RWPE2 (cell line): ENCODE results near the gene UST.
"Not testable (repeated sequence)": the region's sequence is repeated elsewhere in the genome, so short reads cannot be mapped to it uniquely, and the experiment has no call there.

Experiments used
- ATAC-seq: fragments of 200-7000 bp; cut with Tn5 transposase; 3 replicates; pipeline ENCODE4 v1.9.1; 2021; ENCODE audit warnings: low read depth
- DNase-seq: peaks from one replicate; pipeline ENCODE4 v3.0.0-alpha.2; 2020; ENCODE audit warnings: low spot score
- H3K27ac ChIP-seq: fragments of 450-650 bp; 2 replicates; pipeline ENCODE4 v1.5.1; 2017; ENCODE audit warnings: mild to moderate bottlenecking; ENCODE audit not compliant: poor library complexity, severe bottlenecking
- H3K27me3 ChIP-seq: fragments of 250-450 bp; sonication (Bioruptor Pico); 2 replicates; pipeline ENCODE4 v1.5.1; 2021; ENCODE audit warnings: mild to moderate bottlenecking, moderate library complexity; ENCODE audit not compliant: insufficient read depth, poor library complexity, severe bottlenecking
- H3K36me3 ChIP-seq: fragments of 250-450 bp; sonication (Bioruptor Pico); 2 replicates; pipeline ENCODE4 v1.5.1; 2020; ENCODE audit warnings: low read depth, mild to moderate bottlenecking, moderate library complexity
- H3K4me1 ChIP-seq: fragments of 250-450 bp; sonication (Bioruptor Pico); 2 replicates; pipeline ENCODE4 v1.5.1; 2021; ENCODE audit warnings: mild to moderate bottlenecking, moderate library complexity; ENCODE audit not compliant: insufficient read depth, poor library complexity, severe bottlenecking
- H3K4me3 ChIP-seq: fragments of 250-450 bp; sonication (Bioruptor Pico); 2 replicates; pipeline ENCODE4 v1.5.1; 2021; ENCODE audit warnings: mild to moderate bottlenecking, moderate library complexity; ENCODE audit not compliant: severe bottlenecking
- H3K9me3 ChIP-seq: fragments of 250-450 bp; sonication (Bioruptor Pico); 2 replicates; pipeline ENCODE4 v1.5.1; 2021; ENCODE audit warnings: mild to moderate bottlenecking, moderate library complexity; ENCODE audit not compliant: severe bottlenecking
- TF ChIP-seq, protein P1 (sequence below): fragments of 450-650 bp; IDR thresholded peaks from one replicate; pipeline ENCODE4 v1.5.1; 2017; ENCODE audit warnings: mild to moderate bottlenecking, moderate library complexity; ENCODE audit not compliant: poor library complexity, severe bottlenecking

Gene UST

DNA sequence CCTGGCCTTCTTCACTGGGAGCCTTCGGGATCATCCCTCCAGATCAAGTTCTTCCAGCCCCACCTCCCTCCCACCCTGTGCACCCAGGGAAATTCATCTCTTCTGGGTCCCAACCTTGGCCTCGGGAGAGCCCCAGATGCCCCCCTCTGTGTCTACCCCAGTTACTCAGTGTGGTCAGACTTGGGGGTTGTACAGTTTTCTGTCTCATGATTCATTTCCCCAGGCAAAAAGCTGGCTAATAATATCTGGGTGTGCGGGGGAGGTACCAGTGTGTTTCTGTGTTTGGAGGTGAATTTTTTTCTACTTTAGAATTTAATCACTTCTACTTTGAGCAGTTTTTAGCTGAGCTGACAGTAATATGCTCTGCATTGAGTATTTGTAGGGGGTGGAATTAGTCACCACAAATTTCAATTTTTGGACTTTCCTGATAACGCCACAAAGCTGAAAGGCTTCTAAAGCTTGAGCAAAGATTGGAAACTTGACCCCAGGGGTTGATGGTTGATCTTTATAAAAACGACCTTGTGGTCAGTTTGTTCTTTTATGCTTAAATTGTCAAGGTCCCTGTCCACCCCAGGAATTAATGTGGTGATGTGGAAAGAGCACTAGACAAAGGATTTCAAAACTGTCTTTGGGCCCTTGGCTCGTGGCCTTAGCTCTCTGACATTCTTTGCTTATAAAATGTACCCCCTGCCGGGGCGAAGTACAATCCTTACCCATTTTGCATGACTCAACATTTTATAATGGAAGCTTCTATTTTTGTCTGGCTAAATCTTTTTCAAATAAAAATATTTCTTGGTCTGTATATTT is 286.0 kb downstream of the UST start:
- TF ChIP-seq, protein P1, sequence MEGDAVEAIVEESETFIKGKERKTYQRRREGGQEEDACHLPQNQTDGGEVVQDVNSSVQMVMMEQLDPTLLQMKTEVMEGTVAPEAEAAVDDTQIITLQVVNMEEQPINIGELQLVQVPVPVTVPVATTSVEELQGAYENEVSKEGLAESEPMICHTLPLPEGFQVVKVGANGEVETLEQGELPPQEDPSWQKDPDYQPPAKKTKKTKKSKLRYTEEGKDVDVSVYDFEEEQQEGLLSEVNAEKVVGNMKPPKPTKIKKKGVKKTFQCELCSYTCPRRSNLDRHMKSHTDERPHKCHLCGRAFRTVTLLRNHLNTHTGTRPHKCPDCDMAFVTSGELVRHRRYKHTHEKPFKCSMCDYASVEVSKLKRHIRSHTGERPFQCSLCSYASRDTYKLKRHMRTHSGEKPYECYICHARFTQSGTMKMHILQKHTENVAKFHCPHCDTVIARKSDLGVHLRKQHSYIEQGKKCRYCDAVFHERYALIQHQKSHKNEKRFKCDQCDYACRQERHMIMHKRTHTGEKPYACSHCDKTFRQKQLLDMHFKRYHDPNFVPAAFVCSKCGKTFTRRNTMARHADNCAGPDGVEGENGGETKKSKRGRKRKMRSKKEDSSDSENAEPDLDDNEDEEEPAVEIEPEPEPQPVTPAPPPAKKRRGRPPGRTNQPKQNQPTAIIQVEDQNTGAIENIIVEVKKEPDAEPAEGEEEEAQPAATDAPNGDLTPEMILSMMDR: no peak
- Histone ChIP-seq H3K36me3 (no peaks in the 10 kb centered on the region), H3K27me3 (no peaks in the 10 kb centered on the region), H3K9me3 (no peaks in the 10 kb centered on the region), H3K27ac (peak overlapping the region; percentile 97), H3K4me1 (peaks cover 31% of the 10 kb centered on the region), H3K4me3 (no peak overlapping the region)
- peak; percentile 67 for ATAC-seq
- DNase-seq: no peak

DNA sequence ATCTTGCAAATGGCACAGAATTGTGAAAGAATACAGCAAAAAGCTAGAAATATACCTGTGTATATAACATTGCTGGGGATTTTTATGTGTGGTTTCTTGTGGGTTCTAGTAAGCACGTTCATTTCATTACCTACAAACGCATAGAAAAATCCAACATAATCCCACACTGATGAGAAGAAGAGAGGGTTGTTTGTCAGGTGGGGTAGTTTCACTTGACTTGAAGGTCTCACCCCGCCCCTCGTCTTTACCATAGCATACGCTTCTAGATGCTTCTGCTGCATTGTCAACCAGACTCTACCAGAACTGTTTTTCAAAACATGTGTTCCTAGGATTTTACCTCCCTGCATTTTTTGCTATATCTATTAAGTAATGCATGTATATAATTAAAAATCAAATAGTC is 286.6 kb downstream of the UST start:
- H3K4me3 ChIP-seq: no peak overlapping the region
- no peaks in the 10 kb centered on the region for H3K9me3 ChIP-seq
- no peak for ATAC-seq

DNA sequence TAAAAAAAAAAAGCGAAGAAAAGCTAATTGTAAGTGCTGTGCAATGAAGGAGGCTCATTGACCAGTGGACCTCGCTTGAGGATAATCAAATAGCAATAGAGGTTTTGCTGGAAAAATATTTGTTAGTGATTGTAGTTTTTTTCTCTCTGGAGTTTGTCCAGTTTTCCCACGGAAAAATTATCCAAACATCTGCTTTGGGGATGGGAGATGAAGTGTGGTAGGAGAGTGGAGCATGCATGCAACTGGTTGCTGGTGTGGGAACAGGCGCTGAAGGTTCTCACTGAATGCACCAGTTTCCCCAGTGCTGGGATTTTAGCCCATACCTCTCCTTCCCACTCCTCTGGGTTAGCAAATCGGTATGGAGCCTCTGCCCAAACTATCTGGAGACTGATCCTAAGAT is 288.9 kb downstream of the UST start:
- no peaks in the 10 kb centered on the region for H3K36me3 ChIP-seq
- peaks cover 31% of the 10 kb centered on the region for H3K4me1 ChIP-seq
- no peak overlapping the region for H3K4me3 ChIP-seq
- H3K27ac ChIP-seq: no peak overlapping the region
- ATAC-seq: no peak
- TF ChIP-seq, protein P1: no peak
- no peak for DNase-seq
- H3K27me3 ChIP-seq: no peaks in the 10 kb centered on the region
- no peaks in the 10 kb centered on the region for H3K9me3 ChIP-seq

More for the DNA sequence above, 286.6 kb downstream of the UST start:
- TF ChIP-seq, protein P1: no peak
- Histone ChIP-seq H3K36me3 (no peaks in the 10 kb centered on the region), H3K27me3 (no peaks in the 10 kb centered on the region), H3K4me1 (peaks cover 31% of the 10 kb centered on the region), H3K27ac (peak overlapping the region; percentile 97)
- no peak for DNase-seq

DNA sequence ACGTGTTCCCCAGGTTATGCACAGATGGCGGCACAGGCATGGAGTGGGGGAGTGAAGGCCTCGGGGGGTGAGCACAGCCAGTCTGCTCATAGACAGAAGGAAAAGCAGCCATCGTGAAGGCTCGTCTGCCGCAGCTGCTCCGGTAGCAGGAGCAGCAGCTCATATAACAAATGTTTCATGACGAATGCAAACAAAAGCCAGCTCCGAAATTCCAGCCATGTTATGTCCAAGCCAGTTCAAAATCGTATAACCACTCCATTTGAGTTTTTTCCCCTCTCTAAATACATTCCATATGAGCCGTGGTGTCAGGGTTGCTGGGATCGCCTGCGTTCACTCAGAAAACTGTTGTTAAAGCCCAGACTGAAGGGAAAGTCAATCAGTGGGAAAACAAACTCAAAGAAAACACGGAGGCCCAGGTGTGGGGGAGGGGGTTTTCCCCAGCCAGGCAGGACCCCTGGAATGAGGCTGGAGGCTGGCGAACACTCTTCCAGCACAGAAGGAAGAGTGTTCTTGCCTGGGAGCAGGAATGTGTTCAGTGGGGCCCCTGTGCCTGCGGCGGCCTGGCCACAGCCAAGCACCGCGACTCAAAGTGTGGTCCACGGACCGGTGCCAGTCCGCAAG is 290.3 kb downstream of the UST start:
- TF ChIP-seq, protein P1: no peak
- no peaks in the 10 kb centered on the region for H3K9me3 ChIP-seq
- no peak overlapping the region for H3K4me3 ChIP-seq
- no peaks in the 10 kb centered on the region for H3K36me3 ChIP-seq
- H3K27ac ChIP-seq: no peak overlapping the region
- ATAC-seq (no peak), DNase-seq (no peak)
- H3K4me1 ChIP-seq: peaks cover 19% of the 10 kb centered on the region
- H3K27me3 ChIP-seq: no peaks in the 10 kb centered on the region

DNA sequence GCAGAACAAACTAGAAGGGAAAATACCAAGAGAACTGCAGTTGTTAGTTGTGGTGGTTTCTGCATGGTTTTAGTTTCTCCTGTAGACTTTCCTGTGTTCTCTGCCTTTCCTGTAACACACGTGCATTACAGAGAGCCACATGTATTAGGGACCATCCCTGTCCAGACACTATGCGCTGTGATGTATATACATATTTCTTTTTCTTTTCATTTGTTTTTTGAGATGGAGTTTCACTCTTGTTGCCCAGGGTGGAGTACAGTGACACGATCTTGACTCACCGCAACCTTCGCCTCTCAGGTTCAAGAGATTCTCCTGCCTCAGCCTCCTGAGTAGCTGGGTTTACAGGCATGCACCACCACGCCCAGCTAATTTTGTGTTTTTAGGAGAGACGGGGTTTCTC is 292.2 kb downstream of the UST start:
- H3K27ac ChIP-seq, H3K4me3 ChIP-seq, H3K36me3 ChIP-seq, H3K9me3 ChIP-seq, ATAC-seq, H3K27me3 ChIP-seq, H3K4me1 ChIP-seq, DNase-seq: not testable (repeated sequence)
